OCI-LY7 (cell line): Measurements from ENCODE around the gene MNDA.

ENCODE experiments used
- EZH2phosphoT487 ChIP-seq: fragments of 200-600 bp; sonication (generic); IDR thresholded peaks from 2 replicates; pipeline ENCODE4 v1.6.1; 2018; ENCODE audit warnings: low read depth, borderline replicate concordance, mild to moderate bottlenecking, mixed run types, antibody characterized with exemption, low read length, moderate library complexity, mixed read lengths
- TF ChIP-seq, protein P1 (sequence below): fragments of 200-600 bp; sonication (generic); conservative IDR thresholded peaks from 2 replicates; pipeline ENCODE4 v1.5.1; 2014; ENCODE audit warnings: mild to moderate bottlenecking, antibody characterized with exemption, low read length, moderate library complexity, mixed read lengths

DNA sequence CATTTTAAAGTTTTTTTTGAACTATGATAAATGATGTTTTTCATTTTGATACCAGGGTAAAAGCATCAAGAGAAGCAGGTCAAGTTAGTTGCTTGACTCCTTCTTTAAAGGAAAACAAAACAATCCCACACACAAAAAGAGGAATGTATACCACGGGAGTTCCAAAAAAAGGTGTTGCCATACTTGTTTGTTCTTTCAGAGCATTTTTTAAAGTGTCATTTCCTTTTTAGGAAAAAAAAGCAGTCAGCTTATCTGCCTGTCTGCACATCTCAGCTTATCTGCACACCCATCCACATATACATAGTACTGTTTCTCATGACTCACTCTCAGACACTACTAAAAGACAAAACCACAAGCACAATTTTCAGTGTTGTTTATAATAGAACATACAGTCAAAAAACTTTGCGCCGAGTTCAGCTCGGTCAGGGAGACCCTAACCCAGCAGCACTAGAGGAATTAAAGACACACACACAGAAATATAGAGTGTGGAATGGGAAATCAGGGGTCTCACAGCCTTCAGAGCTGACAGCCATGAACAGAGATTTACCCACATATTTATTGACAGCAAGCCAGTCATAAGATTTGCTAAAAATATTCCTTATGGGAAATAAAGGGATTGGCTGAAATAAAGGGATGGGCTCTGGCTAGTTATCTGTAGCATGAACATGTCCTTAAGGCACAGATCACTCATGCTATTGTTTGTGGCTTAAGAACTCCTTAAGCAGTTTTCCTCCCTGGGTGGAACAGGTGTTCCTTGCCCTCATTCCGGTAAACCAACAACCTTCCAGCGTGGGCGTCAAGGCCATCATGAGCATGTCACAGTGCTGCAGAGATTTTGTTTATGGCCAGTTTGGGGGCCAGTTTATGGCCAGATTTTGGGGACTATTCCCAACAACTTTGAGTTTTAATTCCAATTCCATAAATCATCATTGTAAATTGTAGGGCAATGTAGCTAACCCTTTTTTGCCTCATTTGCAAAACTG lies 11.4 kb upstream of the MNDA start:
- TF ChIP-seq, protein P1, sequence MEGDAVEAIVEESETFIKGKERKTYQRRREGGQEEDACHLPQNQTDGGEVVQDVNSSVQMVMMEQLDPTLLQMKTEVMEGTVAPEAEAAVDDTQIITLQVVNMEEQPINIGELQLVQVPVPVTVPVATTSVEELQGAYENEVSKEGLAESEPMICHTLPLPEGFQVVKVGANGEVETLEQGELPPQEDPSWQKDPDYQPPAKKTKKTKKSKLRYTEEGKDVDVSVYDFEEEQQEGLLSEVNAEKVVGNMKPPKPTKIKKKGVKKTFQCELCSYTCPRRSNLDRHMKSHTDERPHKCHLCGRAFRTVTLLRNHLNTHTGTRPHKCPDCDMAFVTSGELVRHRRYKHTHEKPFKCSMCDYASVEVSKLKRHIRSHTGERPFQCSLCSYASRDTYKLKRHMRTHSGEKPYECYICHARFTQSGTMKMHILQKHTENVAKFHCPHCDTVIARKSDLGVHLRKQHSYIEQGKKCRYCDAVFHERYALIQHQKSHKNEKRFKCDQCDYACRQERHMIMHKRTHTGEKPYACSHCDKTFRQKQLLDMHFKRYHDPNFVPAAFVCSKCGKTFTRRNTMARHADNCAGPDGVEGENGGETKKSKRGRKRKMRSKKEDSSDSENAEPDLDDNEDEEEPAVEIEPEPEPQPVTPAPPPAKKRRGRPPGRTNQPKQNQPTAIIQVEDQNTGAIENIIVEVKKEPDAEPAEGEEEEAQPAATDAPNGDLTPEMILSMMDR: no peak
- no peak for TF ChIP-seq EZH2phosphoT487
